Measurements from ENCODE around the gene RBMX. TPM values are rescaled to one million over a fixed set of nuclear protein-coding genes. Genes with fewer than 3 reads are reported as not detected.
"Not testable (repeated sequence)": the region's sequence is repeated elsewhere in the genome, so short reads cannot be mapped to it uniquely, and the experiment has no call there.

RBMX gene
- total RNA-seq, 1 donor from 2014 or later: 112 TPM

GRCh38 chrX:136899221-136899620 is 18.7 kb upstream of the RBMX start:
- intact Hi-C loops (cut with DNase I): no loop called here
- Histone ChIP-seq H3K36me3 (no peaks in the 10 kb centered on the region), H3K27me3 (no peaks in the 10 kb centered on the region), H3K27ac (no peak overlapping the region), H3K9me3 (no peaks in the 10 kb centered on the region), H3K4me1 (no peaks in the 10 kb centered on the region), H3K4me3 (no peak overlapping the region)
- TF ChIP-seq, protein P1, sequence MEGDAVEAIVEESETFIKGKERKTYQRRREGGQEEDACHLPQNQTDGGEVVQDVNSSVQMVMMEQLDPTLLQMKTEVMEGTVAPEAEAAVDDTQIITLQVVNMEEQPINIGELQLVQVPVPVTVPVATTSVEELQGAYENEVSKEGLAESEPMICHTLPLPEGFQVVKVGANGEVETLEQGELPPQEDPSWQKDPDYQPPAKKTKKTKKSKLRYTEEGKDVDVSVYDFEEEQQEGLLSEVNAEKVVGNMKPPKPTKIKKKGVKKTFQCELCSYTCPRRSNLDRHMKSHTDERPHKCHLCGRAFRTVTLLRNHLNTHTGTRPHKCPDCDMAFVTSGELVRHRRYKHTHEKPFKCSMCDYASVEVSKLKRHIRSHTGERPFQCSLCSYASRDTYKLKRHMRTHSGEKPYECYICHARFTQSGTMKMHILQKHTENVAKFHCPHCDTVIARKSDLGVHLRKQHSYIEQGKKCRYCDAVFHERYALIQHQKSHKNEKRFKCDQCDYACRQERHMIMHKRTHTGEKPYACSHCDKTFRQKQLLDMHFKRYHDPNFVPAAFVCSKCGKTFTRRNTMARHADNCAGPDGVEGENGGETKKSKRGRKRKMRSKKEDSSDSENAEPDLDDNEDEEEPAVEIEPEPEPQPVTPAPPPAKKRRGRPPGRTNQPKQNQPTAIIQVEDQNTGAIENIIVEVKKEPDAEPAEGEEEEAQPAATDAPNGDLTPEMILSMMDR (IDR thresholded peaks at IDR 0.05): no peak
- no peak for DNase-seq (ENCODE audit: low spot score in 2 of 2)

GRCh38 chrX:136898752-136899151 is 18.2 kb upstream of the RBMX start:
- intact Hi-C loops (cut with DNase I); H3K9me3 ChIP-seq; H3K4me1 ChIP-seq; DNase-seq (ENCODE audit: low spot score in 2 of 2); H3K27ac ChIP-seq; H3K36me3 ChIP-seq; H3K27me3 ChIP-seq; H3K4me3 ChIP-seq: not testable (repeated sequence)

DNA sequence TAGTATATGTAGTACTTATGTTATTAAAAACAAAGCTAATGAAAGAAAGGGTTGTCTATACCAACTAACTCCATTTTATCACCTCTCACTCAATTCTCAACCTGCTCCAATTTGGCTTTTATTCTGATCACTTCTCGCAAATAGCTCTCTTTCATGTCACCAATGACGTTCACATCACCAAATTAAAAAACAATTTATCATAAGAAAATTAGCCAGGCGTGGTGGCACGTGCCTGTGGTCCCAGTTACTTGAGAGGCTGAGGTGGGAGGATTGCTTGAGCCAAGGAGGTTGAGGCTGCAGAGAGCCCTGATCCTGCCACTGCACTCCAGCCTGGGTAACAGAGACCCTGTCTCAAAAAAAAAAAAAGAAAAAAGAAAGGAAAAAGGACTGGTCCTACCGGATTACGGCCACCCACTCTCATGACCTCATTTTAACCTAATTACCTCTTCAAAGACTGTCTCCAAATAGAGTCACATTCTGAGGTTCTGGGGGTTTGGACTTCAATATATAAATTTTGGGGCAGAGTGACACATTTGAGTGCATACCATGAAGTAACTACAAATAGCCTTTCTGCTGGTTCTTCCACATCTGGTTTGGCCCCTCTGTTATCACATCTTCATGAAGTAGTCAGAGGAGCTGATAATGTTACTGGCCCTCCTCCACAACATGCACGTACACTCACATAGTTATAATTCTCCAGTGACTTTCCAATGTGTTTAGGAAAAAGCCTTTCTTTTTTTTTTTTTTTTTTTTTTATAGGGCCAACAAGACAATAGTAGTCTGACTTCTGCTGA is 15.8 kb upstream of the RBMX start:
- Histone ChIP-seq H3K4me3 (no peak overlapping the region), H3K27ac (no peak overlapping the region), H3K27me3 (no peaks in the 10 kb centered on the region), H3K36me3 (no peaks in the 10 kb centered on the region), H3K9me3 (no peaks in the 10 kb centered on the region), H3K4me1 (no peaks in the 10 kb centered on the region)
- no peak for DNase-seq (ENCODE audit: low spot score in 2 of 2)
- TF ChIP-seq, protein P1 (IDR thresholded peaks at IDR 0.05): no peak
- intact Hi-C loops (cut with DNase I): no loop called here

DNA sequence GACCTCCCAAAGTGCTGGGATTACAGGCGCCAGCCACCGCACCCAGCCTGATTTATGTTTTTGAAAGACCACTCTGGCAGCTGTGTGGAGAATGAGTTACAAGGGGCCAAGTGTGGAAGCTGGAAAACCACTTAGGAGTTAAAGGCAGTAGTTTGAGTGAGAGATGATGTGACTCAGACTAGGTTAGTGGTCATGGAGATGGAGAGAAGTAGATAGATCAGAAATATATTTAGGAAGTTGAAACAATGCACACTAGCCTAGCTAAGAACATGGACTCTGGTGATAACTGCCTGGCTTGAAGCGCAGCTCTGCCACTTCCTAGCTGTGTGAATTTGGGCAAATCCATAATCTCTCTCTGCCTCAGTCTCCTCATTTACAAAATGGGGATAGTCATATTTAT is 11.9 kb upstream of the RBMX start:
- Histone ChIP-seq H3K27me3 (no peaks in the 10 kb centered on the region), H3K36me3 (no peaks in the 10 kb centered on the region), H3K27ac (no peak overlapping the region), H3K9me3 (no peaks in the 10 kb centered on the region), H3K4me1 (no peaks in the 10 kb centered on the region), H3K4me3 (no peak overlapping the region)
- TF ChIP-seq, protein P1 (IDR thresholded peaks at IDR 0.05): no peak
- DNase-seq (ENCODE audit: low spot score in 2 of 2): no peak
- intact Hi-C loops (cut with DNase I): no loop called here

DNA sequence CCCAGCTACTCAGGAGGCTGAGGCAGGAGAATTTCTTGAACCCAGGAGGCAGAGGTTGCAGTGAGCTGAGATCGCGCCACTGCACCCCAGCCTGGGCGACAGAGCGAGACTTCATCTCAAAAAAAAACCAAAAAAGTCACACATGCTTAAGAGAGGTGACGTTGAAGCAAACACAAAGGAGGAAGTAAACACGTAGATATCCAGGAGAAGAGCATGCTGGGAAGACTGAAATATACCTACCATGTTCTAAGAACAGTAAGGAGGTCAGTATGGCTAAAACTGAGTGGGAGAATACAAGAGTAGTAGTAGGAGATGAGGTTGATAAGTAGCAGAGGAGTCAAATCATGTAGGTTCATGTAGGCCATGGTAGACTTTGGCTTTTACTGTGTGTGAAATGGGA is 10.1 kb upstream of the RBMX start:
- DNase-seq (ENCODE audit: low spot score in 2 of 2); H3K27me3 ChIP-seq; H3K9me3 ChIP-seq; H3K36me3 ChIP-seq; H3K4me1 ChIP-seq; intact Hi-C loops (cut with DNase I); H3K27ac ChIP-seq; H3K4me3 ChIP-seq: not testable (repeated sequence)

DNA sequence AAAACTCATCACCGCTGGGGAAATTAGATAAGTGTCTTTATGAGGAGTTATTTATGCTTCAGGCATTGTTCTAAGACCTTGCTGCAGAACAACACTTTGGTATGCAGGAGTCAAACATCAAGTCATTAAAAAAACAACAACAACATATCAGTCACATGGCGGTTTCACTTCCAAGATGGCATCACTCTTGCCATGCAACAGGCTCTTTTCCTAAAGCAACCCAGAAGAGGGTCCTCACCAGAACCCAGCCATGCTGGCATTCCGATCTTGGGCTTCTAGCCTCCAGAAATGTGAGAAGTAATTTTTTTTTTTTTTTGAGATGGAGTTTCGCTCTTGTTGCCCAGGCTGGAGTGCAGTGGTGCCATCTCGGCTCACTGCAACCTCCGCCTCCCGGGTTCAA is 8.7 kb upstream of the RBMX start:
- H3K36me3 ChIP-seq: no peaks in the 10 kb centered on the region
- H3K9me3 ChIP-seq: no peaks in the 10 kb centered on the region
- intact Hi-C loops (cut with DNase I): no loop called here
- H3K4me3 ChIP-seq: no peak overlapping the region
- no peak for DNase-seq (ENCODE audit: low spot score in 2 of 2)
- H3K27ac ChIP-seq: no peak overlapping the region
- no peaks in the 10 kb centered on the region for H3K27me3 ChIP-seq
- no peaks in the 10 kb centered on the region for H3K4me1 ChIP-seq
- TF ChIP-seq, protein P1 (IDR thresholded peaks at IDR 0.05): no peak
